GM12864 (cell line): ENCODE measurements around the gene GREB1L.
"Not testable (repeated sequence)": the region's sequence is repeated elsewhere in the genome, so short reads cannot be mapped to it uniquely, and the experiment has no call there.

Experiments
- DNase-seq: peaks from one replicate; pipeline ENCODE4 v3.0.0-alpha.2; 2011; ENCODE audit warnings: low read depth
- H3K4me3 ChIP-seq: 2 replicates; pipeline ENCODE4 v1.5.1; 2011; ENCODE audit warnings: mild to moderate bottlenecking, low read depth, low read length, control low read depth
- CTCF ChIP-seq: IDR thresholded peaks from 2 replicates; pipeline ENCODE4 v1.5.1; 2011; ENCODE audit warnings: low read depth, mild to moderate bottlenecking, moderate library complexity, low read length, control low read depth, inconsistent platforms; ENCODE audit errors: missing control alignments

The GREB1L gene

DNA sequence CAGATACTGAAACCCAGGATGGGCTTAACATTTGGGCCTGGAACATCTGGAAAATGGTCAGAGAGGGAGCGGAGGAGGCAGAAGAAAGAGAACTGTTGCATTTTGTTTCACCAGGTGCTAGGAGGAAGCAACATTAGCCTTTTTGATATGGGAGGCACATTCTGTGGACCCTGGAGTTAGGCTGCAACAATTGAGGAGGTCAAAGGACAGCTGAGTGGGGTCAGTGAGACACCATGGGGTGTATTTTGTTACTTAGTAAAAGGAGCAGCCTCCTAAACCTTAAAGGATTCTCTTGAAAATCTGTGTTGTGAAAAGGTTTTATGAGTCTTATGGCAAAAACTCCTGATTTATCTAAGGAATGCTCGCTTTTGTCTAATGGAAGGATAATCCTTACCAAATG, 124.9 kb downstream of the GREB1L start:
- H3K4me3 ChIP-seq, result no peak overlapping the region

GRCh38 chr18:21369146-21369545, 127.1 kb downstream of the GREB1L start:
- no peak for TF ChIP-seq CTCF
- no peak overlapping the region for H3K4me3 ChIP-seq
- DNase-seq, result no peak

More for the DNA sequence above, 124.9 kb downstream of the GREB1L start:
- TF ChIP-seq CTCF, result no peak
- DNase-seq, result no peak

- not testable (repeated sequence) for H3K4me3 ChIP-seq
Observed at GRCh38 chr18:21369597-21369996, 127.6 kb downstream of the GREB1L start.

DNA sequence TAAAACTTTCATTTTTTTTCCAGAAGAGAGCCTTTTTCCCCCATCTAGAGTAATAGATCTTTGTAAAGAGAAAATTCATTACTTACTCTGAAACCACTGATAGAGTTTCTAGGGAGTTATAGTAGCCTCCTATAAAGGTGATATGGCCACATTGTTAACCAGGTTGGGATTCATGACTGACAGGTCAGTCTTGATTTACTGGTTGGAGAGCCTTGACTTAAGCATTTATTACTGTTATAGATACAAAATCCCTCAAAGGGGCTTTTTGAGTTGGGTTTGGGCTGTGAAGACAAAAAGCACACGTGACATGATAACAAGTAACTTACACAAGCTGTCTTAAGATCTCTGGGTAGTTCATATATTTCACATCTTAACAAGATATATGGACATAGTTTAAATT, 141.0 kb downstream of the GREB1L start:
- H3K4me3 ChIP-seq, result no peak overlapping the region
- DNase-seq, result no peak
- no peak for TF ChIP-seq CTCF

More at GRCh38 chr18:21369597-21369996, 127.6 kb downstream of the GREB1L start:
- DNase-seq, result not testable (repeated sequence)

DNA sequence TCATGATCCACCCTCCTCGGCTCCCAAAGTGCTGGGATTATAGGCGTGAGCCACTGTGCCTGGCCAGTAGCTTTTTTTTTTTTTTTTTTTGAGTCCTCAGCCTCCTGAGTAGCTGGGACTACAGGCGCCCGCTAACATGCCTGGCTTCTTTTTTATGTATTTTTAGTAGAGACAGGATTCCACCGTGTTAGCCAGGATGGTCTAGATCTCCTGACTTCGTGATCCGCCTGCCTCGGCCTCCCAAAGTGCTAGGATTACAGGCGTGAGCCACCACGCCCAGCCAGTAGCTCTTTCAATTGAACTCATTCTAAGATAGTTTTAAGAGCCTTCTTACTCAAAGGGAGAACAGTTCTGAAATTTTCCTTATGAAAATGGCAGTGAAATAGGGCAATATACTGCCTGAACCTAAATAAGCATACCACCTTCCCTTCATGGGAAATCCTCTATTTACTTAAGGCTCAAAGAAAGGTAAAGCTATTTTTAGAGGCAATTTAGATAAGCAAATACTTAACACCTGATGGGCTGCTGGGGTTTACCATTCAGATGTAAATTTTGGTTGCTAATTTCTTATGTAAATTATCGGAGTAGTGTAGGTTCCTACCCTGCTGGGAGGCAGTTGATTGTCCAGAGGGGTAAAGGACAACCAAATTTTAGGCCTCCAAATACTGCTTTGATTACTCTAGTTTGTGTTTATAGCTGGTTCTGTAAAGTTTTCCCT, 144.7 kb downstream of the GREB1L start:
- H3K4me3 ChIP-seq, result no peak overlapping the region
- no peak for DNase-seq
- TF ChIP-seq CTCF, result no peak

- no peak overlapping the region for H3K4me3 ChIP-seq
- TF ChIP-seq CTCF, result no peak
- no peak for DNase-seq
Observed at GRCh38 chr18:21387886-21388285, 145.9 kb downstream of the GREB1L start.

DNA sequence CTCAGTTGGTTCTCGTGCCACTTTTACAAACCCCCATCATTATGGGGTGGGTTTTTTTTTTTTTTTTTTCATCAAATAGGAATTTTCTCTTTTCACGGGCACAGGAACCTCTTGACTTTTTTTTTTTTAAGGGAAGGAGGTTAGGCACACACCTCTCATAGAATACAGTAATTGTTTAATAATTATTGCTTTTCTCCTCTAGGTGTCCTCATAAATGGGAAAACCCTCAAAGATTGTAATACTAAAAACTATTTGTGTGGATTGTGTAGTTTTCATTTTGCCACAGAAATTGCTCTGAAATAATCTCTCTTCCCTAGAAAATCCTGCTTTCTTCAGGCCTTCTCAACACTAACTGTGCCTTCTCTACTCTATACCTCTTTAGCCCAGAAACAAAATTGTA, 147.3 kb downstream of the GREB1L start:
- no peak overlapping the region for H3K4me3 ChIP-seq
- TF ChIP-seq CTCF, result no peak
- no peak for DNase-seq
